NCI-H1048 (cell line): Measurements from ENCODE around the gene HGFAC.

Experiments
- DNase-seq: peaks from one replicate; lab custom pipeline; 2025; lab: John Stamatoyannopoulos, UW

HGFAC gene

DNA sequence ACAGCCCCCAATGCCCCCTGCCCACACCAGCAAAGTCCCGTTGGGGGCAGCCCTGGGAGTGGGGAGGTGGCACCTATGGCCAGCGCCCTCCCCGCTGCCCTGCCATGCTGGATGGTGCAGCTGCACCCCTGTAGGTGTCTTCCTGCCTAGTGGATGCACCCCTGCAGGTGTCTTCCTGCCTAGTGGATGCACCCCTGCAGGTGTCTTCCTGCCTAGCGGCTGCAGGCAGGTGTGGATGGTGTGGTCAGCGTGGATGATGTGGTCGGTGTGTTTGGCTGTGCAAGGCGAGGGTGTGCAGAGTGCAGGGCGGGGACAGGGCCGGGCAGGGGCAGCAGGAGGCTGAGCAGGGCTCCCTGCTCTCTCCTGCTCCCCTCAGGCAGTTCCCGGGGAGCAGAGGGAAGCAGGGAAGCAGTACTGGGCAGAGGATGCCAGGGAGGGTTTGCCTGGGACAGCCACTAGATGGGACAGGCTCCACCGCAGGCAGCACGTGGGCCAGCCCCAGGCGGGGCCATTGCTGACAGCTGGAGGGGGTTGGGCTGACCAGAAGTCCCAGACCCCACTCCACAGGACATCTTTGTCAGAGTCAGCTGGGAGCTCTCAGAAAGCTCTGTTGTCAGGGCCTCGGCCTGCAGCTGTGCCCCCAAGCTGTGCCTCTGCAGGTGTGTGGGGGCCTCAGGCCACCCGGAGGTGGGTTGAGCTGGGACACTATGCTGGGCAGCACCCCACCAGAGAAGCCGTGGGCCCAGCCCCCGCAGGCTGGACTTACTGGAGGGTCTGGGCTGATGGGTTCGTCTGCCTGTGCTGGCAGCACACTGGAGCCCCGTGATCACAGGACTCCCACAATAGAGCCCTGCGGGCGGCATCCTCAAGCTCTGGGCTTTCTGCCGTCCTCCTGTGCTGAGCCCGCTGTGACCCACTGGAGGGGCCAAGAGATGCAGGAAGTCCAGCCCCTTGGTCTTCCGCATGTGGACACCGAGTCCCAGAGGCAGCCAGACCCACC, 45.1 kb downstream of the HGFAC start:
- no peak for DNase-seq

- DNase-seq, result no peak
Measured at GRCh38 chr4:3487861-3488260, 46.1 kb downstream of the HGFAC start.

GRCh38 chr4:3488820-3489219, 47.1 kb downstream of the HGFAC start:
- DNase-seq, result no peak

- no peak for DNase-seq
Measured at GRCh38 chr4:3489451-3489962, 47.7 kb downstream of the HGFAC start.

DNA sequence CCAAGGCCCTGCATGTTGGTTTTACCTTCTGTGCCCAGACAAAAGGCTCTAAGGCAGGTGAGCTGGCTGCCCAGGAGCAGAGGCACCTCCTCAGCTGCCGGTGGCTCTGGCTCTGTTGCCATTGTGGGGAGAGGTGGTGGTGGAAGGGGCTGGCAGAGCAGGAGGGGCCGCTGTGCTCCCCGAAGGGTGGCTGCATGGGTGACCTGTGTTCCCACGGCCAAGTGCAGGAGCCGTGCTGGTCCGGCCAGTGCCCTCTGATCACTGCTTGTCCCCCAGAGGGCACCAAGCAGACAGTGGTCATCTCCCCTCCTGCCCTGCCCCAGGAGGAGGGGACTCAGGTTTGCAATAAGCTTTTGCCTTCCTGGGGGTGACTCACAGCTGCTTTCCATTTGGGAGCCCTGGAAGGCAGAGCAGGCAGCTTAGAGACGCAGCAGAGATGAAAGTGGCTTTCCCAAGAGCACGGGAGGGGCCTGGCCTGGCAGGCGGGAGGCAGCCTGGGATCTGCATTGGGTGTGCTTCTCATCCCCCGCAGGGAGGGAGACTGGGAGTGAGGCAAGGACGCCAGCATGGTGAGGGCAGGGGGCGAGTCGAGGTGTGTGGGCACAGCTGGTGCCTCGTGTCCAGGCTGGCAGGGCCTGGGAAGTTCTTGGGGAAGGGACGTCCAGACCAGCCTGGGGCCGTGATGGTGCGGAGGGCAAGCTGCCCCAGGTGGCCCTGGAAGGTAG, 50.1 kb downstream of the HGFAC start:
- DNase-seq, result no peak

DNA sequence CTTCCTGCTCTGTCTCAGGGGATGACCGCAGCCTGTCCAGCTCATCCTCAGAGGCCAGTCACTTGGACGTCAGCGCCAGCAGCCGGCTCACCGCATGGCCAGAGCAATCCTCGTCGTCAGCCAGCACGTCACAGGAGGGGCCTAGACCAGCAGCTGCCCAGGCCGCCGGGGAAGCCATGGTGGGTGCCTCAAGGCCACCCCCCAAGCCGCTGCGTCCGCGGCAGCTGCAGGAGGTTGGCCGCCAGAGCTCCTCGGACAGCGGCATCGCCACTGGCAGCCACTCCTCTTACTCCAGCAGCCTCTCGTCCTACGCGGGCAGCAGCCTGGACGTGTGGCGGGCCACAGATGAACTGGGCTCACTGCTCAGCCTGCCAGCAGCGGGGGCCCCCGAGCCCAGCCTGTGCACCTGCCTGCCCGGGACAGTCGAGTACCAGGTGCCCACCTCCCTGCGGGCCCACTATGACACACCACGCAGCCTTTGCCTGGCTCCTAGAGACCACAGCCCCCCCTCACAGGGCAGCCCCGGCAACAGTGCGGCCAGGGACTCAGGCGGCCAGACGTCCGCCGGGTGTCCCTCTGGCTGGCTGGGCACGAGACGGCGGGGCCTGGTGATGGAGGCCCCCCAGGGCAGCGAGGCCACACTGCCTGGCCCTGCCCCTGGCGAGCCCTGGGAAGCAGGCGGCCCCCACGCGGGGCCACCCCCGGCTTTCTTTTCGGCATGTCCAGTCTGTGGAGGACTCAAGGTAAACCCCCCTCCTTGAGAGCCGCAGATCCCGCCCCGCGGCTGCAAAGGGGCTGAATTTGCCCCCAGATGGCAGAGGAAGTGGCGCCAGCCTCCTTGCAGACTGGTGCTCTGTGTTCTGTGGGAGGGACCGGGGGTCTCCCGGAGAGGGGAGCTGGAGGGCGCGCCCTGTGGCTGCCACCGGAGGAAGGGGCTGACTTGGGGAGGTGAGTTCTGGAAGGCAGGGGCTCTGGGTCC, 51.3 kb downstream of the HGFAC start:
- no peak for DNase-seq

DNA sequence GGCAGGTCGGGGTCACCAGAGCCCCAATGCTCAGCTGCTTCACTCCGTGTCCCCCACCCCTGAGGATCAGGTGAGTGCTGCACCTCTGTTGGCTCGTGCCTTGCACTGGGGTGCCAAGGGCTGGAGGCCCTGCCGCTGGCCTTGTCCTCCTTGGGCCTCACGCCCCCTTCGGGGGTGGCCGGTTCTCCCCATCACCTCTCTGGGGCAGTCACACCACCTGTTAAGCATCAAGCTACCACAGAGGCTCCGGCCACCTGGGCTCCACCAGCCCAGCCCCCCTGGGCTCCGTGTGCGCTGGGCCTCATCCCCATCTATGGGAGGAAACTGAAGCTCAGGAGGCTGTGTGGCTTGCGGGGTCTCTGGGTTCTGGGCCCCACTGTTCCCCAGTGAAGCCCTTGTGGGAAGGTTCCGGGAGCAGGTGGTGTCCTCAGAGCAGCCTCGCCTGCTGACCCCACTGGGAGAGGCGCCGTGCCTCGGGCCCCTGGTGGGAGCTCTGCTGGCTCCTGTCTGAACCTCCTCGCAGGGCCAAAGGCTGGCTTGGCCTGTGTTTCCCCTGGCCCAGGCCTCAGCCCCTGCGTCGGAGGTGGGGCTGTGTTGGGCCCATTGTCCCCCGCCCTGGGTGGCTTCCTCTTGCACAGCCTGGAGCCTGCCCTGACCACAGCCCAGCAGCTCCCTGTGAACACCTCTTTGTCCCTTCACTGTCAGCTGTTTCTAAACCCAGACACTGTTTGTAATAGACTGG, 52.1 kb downstream of the HGFAC start:
- no peak for DNase-seq

DNA sequence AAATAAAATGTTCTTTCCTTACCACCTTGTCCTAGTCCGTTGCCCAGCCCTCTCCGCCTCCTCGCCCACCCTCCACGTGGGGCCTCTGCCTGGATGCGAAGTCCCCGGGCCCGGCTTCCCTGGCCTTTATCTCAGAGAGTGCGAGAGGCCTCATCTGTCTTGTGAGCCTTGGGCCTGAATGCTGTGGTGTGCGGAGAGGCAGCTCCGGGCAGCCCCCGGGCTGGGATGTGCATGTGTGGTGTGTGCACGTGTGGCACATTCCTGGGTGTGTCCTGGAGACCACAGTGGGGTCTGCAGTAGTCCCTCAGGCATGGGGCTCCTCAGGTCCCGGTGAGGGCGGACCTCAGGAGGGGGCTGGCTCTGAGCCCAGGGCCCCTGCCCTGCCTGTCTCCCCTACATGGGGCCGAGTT, 52.7 kb downstream of the HGFAC start:
- DNase-seq, result no peak

GRCh38 chr4:3495204-3495975, 53.6 kb downstream of the HGFAC start:
- no peak for DNase-seq

DNA sequence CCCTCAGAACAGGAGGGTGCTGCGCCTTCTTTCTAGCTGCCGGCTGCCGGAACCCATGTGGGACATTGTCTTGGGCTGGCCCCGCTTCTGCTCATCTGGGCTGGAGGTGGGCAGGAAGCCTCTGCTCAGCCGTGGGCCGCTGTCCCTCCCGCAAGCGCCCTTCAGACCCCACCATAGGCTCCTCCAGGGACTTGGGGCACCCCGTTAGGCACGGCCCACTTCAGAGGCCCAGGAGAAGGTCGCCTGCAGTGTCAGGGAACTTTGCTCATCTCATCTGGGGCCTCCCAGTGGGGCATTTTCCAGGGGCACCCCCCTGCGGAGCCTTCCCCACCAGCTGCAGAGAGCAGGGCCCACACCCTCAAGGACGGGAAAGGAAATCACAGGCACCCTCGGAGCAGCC, 54.3 kb downstream of the HGFAC start:
- no peak for DNase-seq

DNA sequence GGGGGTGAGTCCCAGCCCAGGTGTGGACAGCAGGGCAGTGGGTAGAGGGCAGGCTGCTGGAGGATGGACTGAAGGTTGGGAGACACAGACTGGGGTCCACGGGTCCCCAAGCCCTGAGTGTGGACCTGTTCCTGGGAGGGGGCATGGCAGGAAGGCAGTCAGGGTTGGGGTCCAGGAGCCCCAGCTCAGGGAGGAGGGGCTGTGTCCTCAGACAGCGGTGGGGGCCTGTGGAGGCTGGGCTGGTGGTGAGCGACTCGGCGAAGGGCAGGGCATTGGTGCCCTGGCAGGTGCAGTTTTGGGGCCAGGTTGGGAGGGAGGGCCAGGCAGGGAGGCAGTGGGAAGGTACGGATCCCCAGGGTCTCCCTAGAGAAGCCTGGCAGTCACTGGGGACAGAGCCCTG, 55.3 kb downstream of the HGFAC start:
- no peak for DNase-seq

- no peak for DNase-seq
Measured at GRCh38 chr4:3497523-3498389, 56.0 kb downstream of the HGFAC start.

DNA sequence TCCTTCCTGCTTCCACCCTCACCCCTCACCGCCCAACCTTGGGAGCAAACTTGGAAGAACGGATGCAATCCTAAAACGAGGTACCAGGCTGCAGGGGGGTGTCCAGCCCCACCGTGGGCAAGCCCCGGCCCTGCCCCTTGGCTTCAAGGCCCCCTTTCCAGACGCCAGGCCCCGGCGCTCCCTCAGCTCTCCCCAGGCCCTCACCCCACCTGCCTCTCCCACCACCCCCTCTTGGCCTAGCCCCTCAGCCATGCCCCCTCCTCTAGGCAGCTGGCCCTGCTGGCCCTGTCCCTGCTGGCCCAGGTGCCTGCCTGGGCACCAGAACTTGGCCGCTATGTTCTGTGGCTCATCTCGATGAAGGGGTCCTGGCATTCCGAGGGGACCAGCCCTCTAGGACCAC, 56.6 kb downstream of the HGFAC start:
- DNase-seq, result no peak
